Ishikawa (cell line): ENCODE measurements around the gene CDKN2B-AS1.

Source experiments
- CEBPB ChIP-seq: IDR thresholded peaks from 2 replicates; pipeline ENCODE4 v1.6.1; 2012
- CREB1 ChIP-seq: IDR thresholded peaks from 2 replicates; pipeline ENCODE4 v1.6.1; 2012; ENCODE audit warnings: low read depth
- EGR1 ChIP-seq: IDR thresholded peaks from 2 replicates; pipeline ENCODE4 v1.6.1; 2012
- EP300 ChIP-seq: IDR thresholded peaks from 2 replicates; pipeline ENCODE4 v1.6.1; 2012; ENCODE audit warnings: borderline replicate concordance
- FOXM1 ChIP-seq: IDR thresholded peaks from 2 replicates; pipeline ENCODE4 v1.6.1; 2012; ENCODE audit warnings: low read depth, borderline replicate concordance
- MAX ChIP-seq: IDR thresholded peaks from 2 replicates; pipeline ENCODE4 v1.6.1; 2012
- NFIC ChIP-seq: IDR thresholded peaks from 2 replicates; pipeline ENCODE4 v1.6.1; 2012
- RAD21 ChIP-seq: IDR thresholded peaks from 2 replicates; pipeline ENCODE4 v1.6.1; 2012; ENCODE audit warnings: low read depth
- REST ChIP-seq: IDR thresholded peaks from 2 replicates; pipeline ENCODE4 v1.6.1; 2012; ENCODE audit warnings: low read depth, mild to moderate bottlenecking
- TAF1 ChIP-seq: IDR thresholded peaks from 2 replicates; pipeline ENCODE4 v1.6.1; 2012; ENCODE audit warnings: low read depth, mild to moderate bottlenecking
- TCF12 ChIP-seq: IDR thresholded peaks from 2 replicates; pipeline ENCODE4 v1.6.1; 2012; ENCODE audit warnings: low read depth
- TEAD4 ChIP-seq: IDR thresholded peaks from 2 replicates; pipeline ENCODE4 v1.6.1; 2012
- USF1 ChIP-seq: IDR thresholded peaks from 2 replicates; pipeline ENCODE4 v1.6.1; 2012
- YY1 ChIP-seq: IDR thresholded peaks from 2 replicates; pipeline ENCODE4 v1.6.1; 2012; ENCODE audit warnings: low read depth
- ZBTB7A ChIP-seq: IDR thresholded peaks from 2 replicates; pipeline ENCODE4 v1.6.1; 2012; ENCODE audit warnings: low read depth

Gene CDKN2B-AS1

GRCh38 chr9:21994556-21995005, at the start of gene CDKN2B-AS1:
TSS of gene CDKN2B-AS1 (plus strand) at chr9:21994791.
- TF ChIP-seq ZBTB7A (peak; percentile 58; the same call in 1 of the 2 replicates), TCF12 (peak; percentile 40; the same call in 1 of the 2 replicates), EP300 (0 out of 2 replicates have a peak, but pooled peaks have one; percentile 2), USF1 (peak; percentile 83), RAD21 (no peak; the same call in 1 of the 2 replicates), TEAD4 (peak; percentile 60), REST (no peak)

GRCh38 chr9:21945606-21946005, 49.0 kb upstream of the CDKN2B-AS1 start:
- TF ChIP-seq MAX (no peak), TAF1 (no peak)

GRCh38 chr9:21958833-21959232, 35.8 kb upstream of the CDKN2B-AS1 start:
- TF ChIP-seq MAX: no peak

- TF ChIP-seq CEBPB (peak; percentile 77), RAD21 (no peak), TEAD4 (no peak), USF1 (no peak), TAF1 (no peak), TCF12 (no peak)
These were observed 33.0 kb upstream of the CDKN2B-AS1 start for GRCh38 chr9:21961569-21961968.

- TF ChIP-seq USF1: peak; percentile 70
- TF ChIP-seq CREB1: peak; percentile 36
- TF ChIP-seq TEAD4: no peak
- no peak for TF ChIP-seq CEBPB
- TF ChIP-seq FOXM1: no peak
- TF ChIP-seq EGR1: no peak
- TF ChIP-seq NFIC: peak; percentile 80
- TF ChIP-seq TAF1: peak; percentile 30; the same call in 1 of the 2 replicates
- no peak for TF ChIP-seq REST
- TF ChIP-seq ZBTB7A: no peak
- TF ChIP-seq YY1: no peak
- TF ChIP-seq RAD21: no peak
- TF ChIP-seq MAX: peak; percentile 45; the same call in 1 of the 2 replicates
- no peak for TF ChIP-seq TCF12
- TF ChIP-seq EP300: no peak
These were observed 29.6 kb upstream of the CDKN2B-AS1 start for GRCh38 chr9:21964925-21965385.

GRCh38 chr9:21965401-21965951, 29.1 kb upstream of the CDKN2B-AS1 start:
- TF ChIP-seq TCF12 (no peak; the same call in 1 of the 2 replicates), USF1 (no peak), NFIC (peak; percentile 52; the same call in 1 of the 2 replicates), CREB1 (no peak), EGR1 (no peak), ZBTB7A (no peak), EP300 (no peak), TAF1 (no peak), RAD21 (peak; percentile 29; the same call in 1 of the 2 replicates), YY1 (no peak), MAX (peak; percentile 38; the same call in 1 of the 2 replicates)
